NCI-H187 (cell line): ENCODE results near the gene PIK3C2G.

Source experiments
- DNase-seq, 2 experiments: peaks; one replicate each; lab custom pipeline; 2025; lab: John Stamatoyannopoulos, UW

Gene PIK3C2G

DNA sequence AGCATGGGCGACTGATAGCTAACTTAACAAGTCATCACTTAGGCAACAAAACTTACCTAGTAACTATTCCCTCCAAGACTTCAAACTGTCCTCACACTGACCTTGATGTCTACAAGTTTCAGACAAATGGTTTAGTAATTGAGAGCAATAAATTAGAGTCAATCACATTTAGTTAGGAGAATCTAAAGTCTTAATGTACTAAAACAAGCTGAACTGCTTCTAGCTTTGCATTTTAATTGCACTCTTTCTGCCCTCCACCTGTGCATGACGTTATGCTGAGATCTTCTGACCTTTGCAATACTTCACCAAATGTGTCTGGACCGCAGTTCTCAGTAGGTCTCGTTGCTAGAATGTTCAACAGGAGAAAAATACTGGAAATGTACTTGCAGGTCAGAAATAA is 158.0 kb downstream of the PIK3C2G start:
- DNase-seq: no peak

DNA sequence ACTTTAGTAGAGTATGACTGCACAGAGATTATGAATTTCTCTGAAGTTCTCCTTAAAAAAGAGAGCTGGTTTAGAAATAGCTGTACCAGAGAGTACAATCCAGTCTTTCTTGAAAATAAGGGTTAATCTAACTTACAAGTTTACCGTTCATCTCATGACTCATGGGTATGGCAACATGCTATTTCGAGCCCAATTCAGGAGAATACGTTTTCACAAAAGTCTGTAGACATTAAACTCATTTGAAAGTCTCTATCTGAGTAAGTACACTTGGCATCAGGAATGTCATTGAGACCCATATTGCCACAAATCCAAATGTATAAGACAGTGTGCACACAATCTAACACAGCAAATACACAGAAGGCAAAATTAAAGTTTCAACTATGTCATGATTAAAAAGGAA is 160.5 kb downstream of the PIK3C2G start:
- DNase-seq: no peak

DNA sequence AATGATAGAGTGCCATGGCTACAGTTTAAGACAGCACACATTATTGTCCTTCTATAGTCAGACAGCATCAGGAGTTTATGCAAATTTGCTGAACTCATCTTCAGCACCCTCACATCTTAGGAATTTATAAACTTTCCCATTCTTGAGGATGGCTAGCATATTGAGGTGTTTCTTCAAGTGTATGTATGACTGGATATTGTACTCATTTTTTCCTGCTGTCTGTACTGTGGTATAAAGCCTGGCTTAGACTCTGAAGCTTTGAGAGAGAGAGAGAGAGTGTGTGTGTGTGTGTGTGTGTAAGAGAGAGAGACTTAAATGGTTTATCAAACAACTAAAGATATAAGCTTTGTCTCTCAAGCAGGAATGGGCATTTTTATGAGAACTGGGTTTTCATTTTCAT is 161.6 kb downstream of the PIK3C2G start:
- DNase-seq: no peak

DNA sequence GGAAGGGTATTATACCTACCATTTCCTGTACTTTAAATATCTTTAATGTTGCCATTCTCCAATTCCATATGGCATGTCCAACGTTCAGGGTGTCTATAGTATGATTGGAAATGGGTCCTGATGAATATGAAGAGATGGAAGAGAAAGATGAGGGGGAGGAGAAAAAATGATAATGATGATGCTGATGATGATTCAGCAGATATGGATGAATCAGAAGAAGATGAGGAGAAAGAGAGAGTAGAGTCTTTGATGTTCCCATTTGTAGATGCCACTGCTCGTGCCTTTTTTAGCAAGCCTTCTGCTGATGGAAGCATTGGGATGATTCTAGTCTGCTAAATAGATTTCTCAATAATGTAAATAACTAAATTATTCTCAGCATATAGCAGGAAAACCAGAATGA is 163.5 kb downstream of the PIK3C2G start:
- no peak for DNase-seq

DNA sequence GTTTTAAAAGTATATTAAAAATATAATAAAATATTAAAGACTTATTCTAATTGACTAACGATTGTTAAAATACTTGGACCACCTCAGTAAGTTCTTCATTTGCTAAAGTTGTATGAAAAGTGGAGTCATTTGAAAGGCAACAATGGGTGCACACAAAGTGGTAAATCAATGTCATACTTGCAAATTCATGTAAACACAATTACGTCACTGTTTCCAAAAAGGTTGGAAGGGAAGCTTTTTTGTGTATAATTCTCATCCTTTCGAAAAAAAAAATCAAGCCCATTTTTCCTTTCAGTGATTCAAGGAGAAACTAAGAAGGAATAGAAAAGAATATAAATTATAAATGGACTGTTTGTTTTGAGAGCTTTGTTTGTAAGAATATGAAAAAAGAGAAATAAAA is 166.2 kb downstream of the PIK3C2G start:
- no peak for DNase-seq

DNA sequence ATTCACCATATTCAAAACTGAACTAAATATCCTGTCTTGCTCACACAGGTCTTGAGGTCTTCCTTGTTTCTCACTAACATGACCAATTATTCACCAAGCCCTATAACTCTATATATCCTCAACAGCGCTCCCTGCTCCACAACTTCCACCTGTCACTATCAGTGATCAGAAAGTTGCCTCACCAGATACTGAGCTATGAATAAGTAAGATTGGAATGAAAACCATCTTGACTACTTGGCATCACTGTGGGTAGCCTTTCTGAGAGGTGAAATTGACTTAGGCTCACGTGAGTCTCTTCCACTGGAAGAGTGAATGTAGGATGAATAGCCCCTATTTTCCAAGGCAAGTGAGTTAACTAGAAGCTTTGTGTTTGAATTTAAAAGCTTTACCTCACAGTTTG is 167.1 kb downstream of the PIK3C2G start:
- DNase-seq: no peak

DNA sequence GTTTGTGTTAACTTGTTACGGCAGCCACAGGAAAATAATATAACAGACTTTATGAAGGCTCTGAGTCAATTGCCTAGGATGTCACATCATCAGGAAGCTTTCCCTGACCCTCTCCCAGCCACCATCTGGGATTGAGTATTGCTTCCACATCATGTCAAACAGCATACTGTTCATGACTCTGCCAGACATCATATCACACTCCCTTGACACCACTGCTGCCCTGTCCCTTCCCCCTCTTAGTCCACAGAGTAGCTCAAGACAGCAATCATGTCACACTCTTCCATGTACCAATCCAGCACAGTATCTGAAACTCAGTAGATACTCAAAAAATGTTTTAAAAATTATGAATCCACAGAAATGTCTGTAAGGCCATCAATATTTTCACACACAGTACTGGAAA is 168.0 kb downstream of the PIK3C2G start:
- DNase-seq: no peak

DNA sequence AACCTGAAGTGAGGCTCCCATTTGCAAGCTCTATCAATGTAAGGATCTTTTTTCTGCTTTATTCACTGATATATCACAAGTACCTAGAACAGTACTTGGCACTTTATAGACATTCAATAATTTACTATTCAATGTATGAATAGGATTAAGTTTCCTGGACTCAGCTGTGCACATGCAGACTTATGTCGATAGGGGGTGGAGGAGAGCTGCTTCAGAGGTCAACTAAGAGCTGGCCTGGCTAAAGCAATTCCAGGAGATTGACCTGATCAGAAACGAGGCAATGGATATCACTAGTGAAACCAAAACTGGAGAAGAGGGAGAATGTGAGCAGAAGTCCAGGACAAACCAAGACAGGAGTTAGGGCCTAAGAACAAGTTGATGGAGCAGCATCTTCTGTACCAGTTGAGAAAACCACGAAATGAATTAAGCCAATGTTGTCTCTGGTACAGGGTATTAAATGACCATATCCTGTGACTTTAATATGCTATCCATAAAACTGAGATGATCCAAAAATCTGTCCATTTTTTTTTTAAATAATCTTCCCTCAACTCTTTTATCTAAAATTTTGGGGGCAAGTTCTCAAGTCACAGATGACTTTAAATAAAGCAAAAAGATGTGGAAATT is 169.2 kb downstream of the PIK3C2G start:
- DNase-seq: no peak

DNA sequence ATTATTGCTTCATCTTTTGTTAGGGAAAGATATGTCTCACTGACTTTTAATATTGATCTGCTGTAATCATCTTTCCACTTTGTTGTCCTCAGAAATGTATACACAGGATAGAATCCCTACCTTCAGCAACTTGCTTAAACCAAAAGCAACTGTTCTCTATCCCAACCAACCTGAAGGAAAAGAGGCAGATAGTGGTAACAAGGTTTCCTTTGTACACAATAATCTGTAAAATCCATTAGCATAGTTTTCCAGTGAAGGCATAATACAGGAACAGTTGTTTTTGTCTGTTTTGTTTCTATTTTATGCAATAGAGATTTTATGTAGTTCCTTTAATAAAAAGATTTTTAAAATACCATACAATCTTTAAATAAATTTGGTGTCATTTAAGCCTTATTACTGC is 170.5 kb downstream of the PIK3C2G start:
- DNase-seq: no peak

DNA sequence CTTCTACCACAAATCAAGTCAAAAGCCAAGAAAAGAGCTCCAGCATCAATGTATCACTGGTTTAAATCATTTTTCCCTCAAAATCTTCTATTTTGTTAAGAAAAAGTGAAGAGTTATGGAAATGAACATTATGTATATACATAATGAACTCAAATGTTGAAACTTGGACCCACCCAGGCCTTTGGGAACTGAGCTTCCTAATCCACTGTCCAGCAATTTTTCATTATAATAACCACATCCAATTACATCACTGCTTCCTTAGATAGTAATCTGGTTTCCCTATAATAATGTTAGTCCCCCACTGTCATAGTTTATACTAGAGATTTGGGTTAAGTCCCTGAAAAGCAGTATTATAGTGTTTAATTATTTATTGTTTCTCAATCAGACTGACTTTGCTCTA is 170.9 kb downstream of the PIK3C2G start:
- DNase-seq: no peak

DNA sequence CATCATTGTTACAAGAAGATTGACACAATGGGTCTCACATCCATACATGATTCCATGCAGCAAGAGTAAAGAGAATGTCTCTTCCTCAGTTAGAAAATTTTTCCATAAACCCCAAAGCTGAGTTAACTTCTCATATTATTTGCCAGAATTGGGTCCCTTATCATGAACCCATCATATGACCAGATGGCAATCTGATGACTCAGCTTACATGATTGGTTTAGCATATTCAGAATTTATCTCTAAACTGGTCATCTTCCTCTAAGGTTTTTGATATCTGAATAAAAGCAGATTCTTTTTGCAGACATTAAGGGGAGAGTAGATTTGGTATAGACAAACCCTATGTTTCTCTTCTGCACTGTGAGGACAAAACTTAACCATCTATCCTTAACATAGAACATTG is 174.9 kb downstream of the PIK3C2G start:
- DNase-seq: no peak

DNA sequence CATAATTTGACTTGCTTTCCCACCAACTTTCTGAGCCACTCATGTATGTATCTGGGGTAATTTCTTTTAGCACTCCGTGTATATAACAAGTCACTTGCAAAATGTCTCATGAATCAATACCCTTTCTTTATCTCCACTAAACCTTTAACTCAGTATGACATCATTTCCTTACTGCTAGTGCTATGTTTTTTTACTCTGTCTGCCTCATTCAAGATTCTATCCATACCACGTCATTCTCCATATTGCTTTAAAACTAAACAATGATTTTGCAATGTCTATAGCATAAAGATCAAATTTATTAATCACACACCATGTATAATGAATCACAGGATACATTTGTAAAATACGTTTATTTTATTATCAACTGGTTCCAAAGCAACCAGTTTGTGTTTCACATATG is 178.2 kb downstream of the PIK3C2G start:
- no peak for DNase-seq

DNA sequence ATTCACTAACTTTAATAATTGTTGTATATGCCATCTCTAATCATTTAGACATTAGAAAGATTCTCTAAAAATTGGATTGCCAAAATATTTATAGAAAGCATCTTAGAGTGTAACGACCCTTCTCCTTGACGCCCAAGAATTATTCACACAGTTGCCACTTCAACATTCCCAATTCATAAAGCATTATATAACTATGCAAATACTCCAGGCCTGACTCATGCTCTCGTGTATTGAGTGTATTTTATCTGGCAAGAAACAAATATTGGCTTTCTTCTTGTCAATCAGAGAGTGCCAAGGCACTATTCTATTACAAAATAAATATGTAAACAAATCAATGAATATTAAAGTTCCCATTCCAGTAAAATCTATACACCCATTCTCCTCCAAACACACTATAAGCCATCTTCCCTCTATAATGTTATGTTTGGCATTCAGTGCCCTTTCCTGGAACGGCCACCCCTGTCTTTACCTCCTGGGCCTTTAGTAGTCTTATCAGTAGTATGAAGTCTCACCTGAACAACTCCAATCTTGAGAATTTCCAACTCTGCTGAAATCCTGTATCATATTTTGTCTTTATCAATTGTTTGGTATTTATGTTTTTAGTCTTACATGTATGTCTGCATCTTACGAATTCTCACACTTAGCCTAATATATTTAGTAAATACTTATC is 182.6 kb downstream of the PIK3C2G start:
- no peak for DNase-seq

DNA sequence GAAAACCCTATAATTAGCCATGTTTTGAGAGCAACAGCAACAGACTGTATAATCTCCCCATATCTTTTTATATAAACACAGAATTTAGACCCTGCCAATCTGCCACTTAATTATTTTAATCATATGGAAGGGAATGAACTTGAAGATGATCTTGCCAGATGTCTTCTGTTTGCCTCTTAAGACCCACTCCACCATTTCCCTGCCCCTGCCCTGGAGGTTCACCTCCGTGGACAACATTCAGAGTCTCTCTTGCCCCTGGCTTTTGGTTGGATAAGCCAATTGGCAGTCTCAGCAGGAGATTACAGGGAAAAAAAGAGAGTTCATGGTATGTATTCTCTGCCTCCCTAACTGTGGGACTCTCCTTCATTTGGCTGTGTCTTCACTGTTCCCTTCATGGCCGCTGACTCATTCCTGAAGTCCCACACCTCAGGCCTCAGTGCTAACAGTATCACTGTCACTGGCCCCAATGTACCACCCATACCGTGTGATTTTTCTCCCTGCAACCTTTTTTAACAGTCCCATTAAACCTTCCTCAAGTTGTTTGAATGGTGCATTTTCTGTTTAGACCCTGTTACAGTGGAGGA is 184.8 kb downstream of the PIK3C2G start:
- DNase-seq: no peak

DNA sequence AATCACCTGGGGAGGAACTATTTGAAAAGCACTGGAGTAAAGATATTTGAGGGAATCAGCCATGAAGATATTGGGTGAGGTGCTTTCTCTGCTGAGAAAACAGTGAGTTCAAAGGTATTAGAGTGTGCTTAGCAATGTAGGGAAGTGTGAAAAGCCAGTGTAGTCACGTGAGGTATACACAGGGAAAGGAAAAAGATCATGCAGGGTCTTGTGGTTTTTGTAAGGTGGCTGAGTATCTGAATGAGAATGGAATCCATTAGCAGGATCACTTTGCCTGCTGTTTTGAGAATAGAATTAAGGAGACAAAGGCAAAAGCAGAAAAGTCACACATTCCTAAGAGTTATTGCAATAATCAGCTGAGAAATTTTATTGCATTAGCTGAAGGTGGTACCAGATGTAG is 193.0 kb downstream of the PIK3C2G start:
- DNase-seq: no peak

DNA sequence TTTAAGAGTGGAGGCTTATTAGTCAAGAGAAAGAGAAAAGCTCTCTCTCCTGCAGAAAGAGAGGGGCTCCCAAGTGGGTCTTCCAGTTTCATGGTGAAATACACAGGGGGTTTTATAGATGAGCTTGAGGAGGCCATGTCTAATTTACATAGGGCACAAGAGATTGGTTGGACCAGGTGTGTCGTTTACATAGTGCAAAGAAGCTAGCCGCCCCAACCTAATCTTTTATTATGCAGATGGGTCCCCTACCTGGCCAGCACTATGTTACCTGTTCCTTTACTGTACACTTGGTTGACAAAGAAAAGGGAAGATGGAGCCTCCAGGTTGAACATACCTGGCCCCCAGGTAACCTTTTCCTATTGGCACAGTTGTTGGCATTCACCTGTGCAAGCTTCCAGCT is 195.0 kb downstream of the PIK3C2G start:
- DNase-seq: no peak

DNA sequence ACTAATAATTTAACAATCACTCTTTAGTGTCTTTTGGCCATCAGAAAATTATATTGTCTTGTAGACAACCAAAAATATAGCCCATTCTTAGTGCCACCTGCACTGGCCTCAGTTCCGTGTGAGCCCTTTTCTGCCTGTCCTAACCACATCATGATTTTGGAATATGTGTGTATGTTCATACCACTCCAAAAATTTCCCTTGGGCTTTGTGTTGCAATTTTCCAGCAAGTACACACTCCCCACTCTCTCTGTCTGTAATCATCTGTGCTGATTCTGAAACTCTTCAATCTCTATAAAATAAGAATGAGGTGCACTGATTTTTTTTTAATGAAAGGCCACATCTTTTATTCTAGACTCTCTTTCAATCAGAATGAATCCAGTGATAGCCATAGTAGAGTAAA is 196.0 kb downstream of the PIK3C2G start:
- DNase-seq: no peak

DNA sequence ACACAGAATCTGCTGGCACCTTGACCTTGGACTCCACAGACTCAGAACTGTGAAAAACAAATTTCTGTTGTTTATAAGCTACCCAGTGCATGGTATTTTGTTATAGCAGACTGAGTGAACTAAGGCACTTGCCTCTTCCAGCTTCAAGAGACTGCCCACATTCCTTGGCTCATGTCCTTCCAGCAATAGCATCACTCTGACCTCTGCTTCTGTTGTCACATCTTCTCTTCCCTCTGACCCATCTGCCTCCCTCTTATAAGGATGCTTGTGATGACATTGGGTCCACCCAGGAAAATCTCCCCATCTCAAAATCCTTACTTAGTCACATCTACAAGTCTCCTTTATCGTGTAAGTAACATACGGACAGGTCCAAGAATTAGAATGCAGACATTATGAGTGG is 200.4 kb downstream of the PIK3C2G start:
- no peak for DNase-seq

DNA sequence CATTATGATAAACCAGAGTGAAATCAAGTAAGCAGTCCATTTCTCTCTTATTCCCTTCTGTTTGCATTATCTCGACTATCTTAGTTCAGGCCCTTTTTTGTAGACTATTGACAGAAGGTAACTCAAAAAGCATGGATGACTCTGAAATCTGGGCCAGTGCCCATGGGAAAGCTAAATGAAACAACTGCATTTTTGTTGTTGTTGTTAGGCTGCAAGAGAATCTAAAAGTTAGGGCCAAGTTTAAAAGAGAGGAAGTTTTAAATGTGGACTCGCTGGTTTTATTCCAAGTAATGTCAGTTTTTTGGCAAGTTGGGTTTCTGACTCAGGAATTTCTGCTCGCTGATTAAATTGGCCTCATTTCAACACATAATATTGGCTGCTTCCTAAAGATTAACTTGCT is 201.1 kb downstream of the PIK3C2G start:
- no peak for DNase-seq

DNA sequence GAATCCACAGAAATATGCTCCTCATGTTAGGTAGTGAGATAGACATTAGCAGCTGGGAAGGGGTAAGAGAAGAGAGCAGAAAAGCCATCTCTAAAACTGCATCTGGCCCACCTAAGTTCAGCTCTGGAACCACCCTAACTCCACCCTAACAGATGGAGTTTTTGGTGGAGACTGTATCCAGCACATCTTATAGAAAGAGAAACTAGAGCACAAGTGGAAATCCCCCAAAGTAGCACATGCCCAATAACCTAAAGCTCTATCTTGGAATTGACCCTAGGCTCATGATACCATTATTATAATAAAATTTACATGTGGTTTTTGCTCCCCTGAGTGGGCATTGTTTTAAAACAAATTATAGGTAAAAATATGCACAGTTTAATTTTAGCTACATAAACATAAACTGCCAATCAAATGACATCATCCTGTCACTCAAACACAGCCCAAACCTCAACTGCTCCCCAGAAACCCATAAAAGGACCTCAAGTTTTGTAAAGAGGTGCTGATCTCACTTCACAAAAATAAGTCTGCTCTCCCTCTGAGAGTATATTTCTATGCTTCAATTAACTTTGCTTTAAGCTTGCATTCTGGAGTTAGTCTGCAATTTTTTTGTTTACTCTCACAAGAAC is 206.4 kb downstream of the PIK3C2G start:
- DNase-seq: no peak

DNA sequence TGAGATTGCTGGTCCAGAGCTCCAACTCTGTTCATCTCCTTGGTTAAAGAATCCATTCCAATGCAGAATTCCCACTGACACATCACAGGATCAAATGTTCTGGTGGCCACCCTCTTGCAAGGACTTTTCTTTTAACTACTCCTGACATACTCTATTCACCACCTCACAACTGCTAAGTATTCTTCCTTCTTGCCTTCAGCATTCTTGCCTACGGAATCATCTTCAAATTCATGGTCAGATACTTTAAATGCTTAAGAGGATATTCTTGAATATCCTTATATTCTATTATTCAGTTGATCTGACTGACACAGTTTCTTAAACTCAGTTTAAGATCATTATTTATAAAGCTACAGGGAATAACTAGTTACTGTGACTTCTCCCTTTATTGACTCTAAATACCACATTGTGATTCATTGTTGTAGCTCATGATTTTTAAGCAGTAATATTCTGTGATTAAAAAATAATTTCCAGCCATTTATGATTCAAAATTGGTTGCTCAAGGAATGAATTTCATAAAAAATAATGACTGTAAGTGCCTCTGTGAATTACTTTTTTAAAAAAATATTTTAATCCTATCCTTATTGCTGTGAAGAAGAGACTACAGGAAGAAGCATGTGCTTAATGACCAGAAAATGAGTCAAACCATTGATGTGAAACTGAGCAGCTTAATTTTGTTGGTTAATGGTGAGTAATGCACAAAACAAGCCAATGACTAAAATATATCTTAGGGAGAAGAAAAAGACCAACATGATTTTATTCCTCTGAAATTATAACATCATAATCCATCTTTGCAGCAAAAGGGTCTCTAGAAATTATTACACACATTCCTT is 207.1 kb downstream of the PIK3C2G start:
- no peak for DNase-seq

DNA sequence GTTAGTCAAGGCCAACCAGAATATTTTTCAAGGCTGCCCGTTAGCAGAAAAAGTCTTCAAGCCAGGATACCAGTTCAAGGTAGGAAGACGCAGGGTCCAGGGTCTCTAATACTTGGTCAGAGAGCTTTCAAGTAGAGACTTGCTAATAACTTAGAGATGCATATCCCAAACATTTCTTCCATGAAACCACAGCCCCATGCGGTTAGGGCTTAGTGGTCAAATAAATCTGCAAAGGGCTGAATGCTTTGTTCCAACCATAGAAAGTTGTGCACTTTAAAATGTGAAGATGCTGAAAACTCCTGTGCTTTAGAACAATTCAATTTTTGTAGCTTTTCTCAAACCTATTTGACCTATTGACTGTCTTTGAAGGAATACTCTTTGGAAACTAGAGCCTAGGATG is 208.9 kb downstream of the PIK3C2G start:
- no peak for DNase-seq

DNA sequence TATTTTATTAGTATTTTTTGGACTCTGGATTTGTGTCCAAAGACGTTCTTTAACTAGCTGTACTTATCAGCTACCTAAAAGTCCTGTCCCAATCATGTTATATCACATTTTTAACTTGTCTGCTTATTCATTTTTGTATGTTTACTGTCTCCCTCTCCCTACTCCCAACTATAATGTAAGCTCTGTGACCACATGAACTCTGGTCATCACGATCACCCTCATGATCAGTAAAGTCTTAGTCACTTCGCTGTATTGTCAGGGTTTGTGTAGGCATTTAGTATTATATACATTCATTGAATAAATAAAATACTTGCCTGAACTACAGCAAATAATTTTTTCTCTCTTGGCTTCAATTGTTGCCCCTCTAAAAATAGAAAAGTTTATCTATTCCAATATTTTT is 211.0 kb downstream of the PIK3C2G start:
- DNase-seq: no peak
